Adipocyte (in vitro differentiated cells): ENCODE results near the gene OR7A17.

ENCODE experiments used
- DNase-seq: peaks from one replicate; pipeline ENCODE4 v3.0.0-alpha.2; 2015; ENCODE audit warnings: low read depth
- H3K27me3 ChIP-seq: replicated peaks from 2 replicates; pipeline ENCODE4 v1.7.0; 2013; ENCODE audit warnings: mild to moderate bottlenecking, low read length, moderate library complexity; ENCODE audit not compliant: control insufficient read depth, insufficient read depth
- H3K36me3 ChIP-seq: 2 replicates; pipeline ENCODE4 v1.7.0; 2013; ENCODE audit warnings: low read length, mild to moderate bottlenecking, moderate library complexity; ENCODE audit not compliant: control insufficient read depth, insufficient read depth, severe bottlenecking
- H3K4me1 ChIP-seq: 2 replicates; pipeline ENCODE4 v1.7.0; 2013; ENCODE audit warnings: mild to moderate bottlenecking, low read length, moderate library complexity; ENCODE audit not compliant: control insufficient read depth, insufficient read depth
- H3K4me3 ChIP-seq: 2 replicates; pipeline ENCODE4 v1.7.0; 2013; ENCODE audit warnings: mild to moderate bottlenecking, low read length, moderate library complexity
- H3K9ac ChIP-seq: 2 replicates; pipeline ENCODE4 v1.7.0; 2013; ENCODE audit warnings: mild to moderate bottlenecking, low read length, moderate library complexity
- H3K9me3 ChIP-seq: 2 replicates; pipeline ENCODE4 v1.7.0; 2013; ENCODE audit warnings: mild to moderate bottlenecking, low read length, moderate library complexity; ENCODE audit not compliant: control insufficient read depth

OR7A17 gene

DNA sequence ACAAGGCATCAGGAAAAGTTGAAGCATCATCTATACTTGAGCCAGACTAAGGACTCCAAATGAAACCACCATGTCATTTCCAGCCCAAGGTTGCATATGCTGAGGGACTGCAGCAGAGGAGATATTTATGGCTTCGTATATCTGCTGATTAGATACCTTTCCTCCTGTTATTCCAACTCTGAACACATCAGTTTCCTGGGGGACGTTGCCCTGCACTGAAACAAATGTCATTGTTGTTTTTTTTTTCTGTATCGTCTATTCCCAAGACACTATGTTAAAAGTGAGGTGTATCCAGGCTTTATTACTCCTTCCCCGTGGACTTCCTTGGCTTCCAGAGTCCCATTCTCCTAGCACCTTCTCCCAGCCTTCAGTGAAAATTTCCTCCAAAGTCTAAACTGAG lies at the start of gene OR7A17:
Gene OR7A17, minus strand, starts transcription at position 101 of the 400 bp plus-strand sequence. CDS start 4,777 bp downstream, outside the sequence.
- Histone ChIP-seq H3K4me3 (no peak within 1 kb of the TSS), H3K9ac (no peak within 1 kb of the TSS), H3K4me1 (peaks cover 4% of the 10 kb centered on the region), H3K36me3 (no peaks in the 10 kb centered on the region), H3K9me3 (no peaks in the 10 kb centered on the region), H3K27me3 (peaks cover 7% of the 10 kb centered on the region)
- no peak for DNase-seq

DNA sequence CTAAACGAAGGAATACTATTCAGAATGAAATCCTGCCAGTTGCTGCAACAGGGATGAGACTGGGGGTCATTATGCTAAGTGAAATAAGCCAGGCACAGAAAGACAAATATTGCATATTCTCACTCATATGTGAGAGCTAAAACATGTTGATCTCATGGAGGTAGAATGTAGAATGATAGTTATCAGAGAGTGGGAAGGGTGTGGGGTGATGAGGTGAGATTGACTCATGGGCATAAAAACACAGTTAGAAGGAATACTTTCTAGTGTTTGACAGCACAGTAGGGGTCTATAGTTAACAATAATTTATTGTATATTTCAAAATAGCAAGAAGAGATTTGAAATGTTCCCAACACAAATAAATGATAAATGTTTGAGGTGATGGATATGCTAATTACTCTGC lies 47.6 kb upstream of the OR7A17 start:
- H3K4me3 ChIP-seq: no peak overlapping the region
- no peaks in the 10 kb centered on the region for H3K27me3 ChIP-seq
- DNase-seq: no peak

GRCh38 chr19:14916848-14917247 lies 30.9 kb upstream of the OR7A17 start:
- Histone ChIP-seq H3K9ac (no peak overlapping the region), H3K4me3 (no peak overlapping the region), H3K27me3 (no peaks in the 10 kb centered on the region), H3K9me3 (peaks cover 9% of the 10 kb centered on the region), H3K4me1 (no peaks in the 10 kb centered on the region), H3K36me3 (no peaks in the 10 kb centered on the region)
- DNase-seq: no peak

More for the DNA sequence above, 47.6 kb upstream of the OR7A17 start:
- Histone ChIP-seq H3K36me3 (no peaks in the 10 kb centered on the region), H3K9ac (no peak overlapping the region), H3K4me1 (no peaks in the 10 kb centered on the region), H3K9me3 (peaks cover 7% of the 10 kb centered on the region)

GRCh38 chr19:14915116-14915515 lies 29.2 kb upstream of the OR7A17 start:
- H3K36me3 ChIP-seq: no peaks in the 10 kb centered on the region
- DNase-seq: no peak
- H3K4me1 ChIP-seq: no peaks in the 10 kb centered on the region
- peaks cover 9% of the 10 kb centered on the region for H3K9me3 ChIP-seq
- H3K9ac ChIP-seq: no peak overlapping the region
- H3K4me3 ChIP-seq: no peak overlapping the region
- H3K27me3 ChIP-seq: no peaks in the 10 kb centered on the region

DNA sequence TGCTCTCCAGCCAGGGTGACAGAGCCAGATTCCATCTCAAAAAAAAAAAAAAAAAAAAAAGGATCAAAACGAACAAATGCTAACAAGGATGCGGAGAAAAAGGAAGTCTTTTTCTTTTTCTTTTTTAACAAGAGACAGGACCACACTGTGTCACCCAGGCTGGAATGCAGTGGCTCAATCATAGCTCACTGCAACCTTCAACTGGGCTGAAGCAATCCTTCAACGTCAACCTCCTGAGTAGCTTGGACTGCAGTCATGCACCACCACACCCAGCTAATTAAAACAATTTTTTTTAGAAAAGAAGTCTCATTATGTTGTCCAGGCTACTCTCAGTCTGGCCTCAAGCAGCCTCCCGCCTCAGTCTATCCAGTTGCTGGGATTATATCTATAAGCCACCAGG lies 20.8 kb upstream of the OR7A17 start:
- no peaks in the 10 kb centered on the region for H3K27me3 ChIP-seq
- no peaks in the 10 kb centered on the region for H3K9me3 ChIP-seq
- no peaks in the 10 kb centered on the region for H3K36me3 ChIP-seq
- H3K4me3 ChIP-seq: no peak overlapping the region
- no peaks in the 10 kb centered on the region for H3K4me1 ChIP-seq
- DNase-seq: no peak
- H3K9ac ChIP-seq: no peak overlapping the region

DNA sequence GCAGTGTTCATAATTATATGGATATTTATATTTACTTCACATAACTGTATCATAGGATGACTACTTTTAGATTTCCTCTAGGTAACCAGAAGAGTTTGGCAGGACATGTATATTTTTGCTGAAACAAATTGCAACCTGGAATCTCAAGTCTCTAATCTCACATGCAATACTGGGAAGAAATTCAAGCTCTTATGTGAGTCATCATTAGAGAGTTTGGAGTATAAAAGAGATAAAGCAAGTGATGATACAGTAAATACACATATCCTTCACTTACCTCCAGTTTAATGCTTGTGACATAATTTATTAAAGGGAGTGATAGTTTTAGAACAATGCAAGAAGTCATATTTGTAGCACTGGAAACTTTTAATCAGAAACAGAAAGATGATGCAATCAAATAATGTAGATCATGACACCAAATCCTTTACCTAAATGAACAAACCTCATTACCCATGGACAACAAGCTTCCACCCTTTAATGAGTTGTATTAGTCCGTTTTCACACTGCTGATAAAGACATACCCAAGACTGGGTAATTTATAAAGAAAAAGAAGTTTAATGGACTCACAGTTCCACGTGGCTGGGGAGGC lies 15.8 kb upstream of the OR7A17 start:
- Histone ChIP-seq H3K9me3 (no peaks in the 10 kb centered on the region), H3K27me3 (peaks cover 6% of the 10 kb centered on the region), H3K4me1 (no peaks in the 10 kb centered on the region), H3K36me3 (no peaks in the 10 kb centered on the region), H3K9ac (no peak overlapping the region), H3K4me3 (no peak overlapping the region)
- DNase-seq: no peak

- H3K27me3 ChIP-seq: peaks cover 10% of the 10 kb centered on the region
- no peaks in the 10 kb centered on the region for H3K36me3 ChIP-seq
- H3K4me1 ChIP-seq: peaks cover 7% of the 10 kb centered on the region
- no peaks in the 10 kb centered on the region for H3K9me3 ChIP-seq
- DNase-seq: no peak
- H3K9ac ChIP-seq: no peak overlapping the region
- H3K4me3 ChIP-seq: no peak overlapping the region
Observed at GRCh38 chr19:14890643-14891379, 4.9 kb upstream of the OR7A17 start.

DNA sequence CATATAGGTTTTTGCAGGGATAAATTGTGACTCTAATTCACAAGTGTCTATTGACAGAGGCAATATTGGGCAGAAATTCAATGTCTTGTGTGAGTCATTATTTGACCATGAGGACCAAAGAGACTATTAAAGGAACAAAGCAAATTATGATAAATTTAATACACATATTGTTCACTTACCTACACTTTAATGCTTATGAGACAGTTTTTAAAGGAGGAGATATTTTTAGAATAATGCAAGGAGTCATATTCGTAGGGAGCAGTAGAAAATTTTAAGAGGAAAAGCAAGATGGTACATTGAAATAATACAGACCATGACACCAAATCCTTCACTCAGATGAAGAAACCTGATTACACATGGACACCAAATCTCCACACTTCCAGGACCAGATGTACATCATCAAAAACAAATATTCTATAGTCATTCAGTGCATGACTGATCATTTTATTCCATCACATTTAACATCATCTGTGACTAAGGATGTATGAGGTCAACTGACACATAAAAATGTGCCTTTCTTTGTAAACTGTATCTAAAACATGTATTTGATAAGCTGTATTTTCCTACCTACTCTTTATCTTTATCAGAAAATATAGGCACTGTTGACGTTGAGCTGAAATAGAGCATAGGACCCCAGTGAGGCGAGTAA lies 4.2 kb upstream of the OR7A17 start:
- Histone ChIP-seq H3K27me3 (peaks cover 7% of the 10 kb centered on the region), H3K9me3 (no peaks in the 10 kb centered on the region), H3K36me3 (no peaks in the 10 kb centered on the region), H3K4me3 (no peak overlapping the region), H3K4me1 (peaks cover 7% of the 10 kb centered on the region), H3K9ac (no peak overlapping the region)
- no peak for DNase-seq

- Histone ChIP-seq H3K27me3 (peaks cover 45% of the 10 kb centered on the region), H3K9ac (no peak overlapping the region), H3K4me1 (no peaks in the 10 kb centered on the region), H3K4me3 (no peak overlapping the region), H3K36me3 (no peaks in the 10 kb centered on the region), H3K9me3 (no peaks in the 10 kb centered on the region)
- peak; percentile 41 for DNase-seq
Observed at GRCh38 chr19:14871619-14872230, 14.2 kb downstream of the OR7A17 start.

- no peak overlapping the region for H3K4me3 ChIP-seq
Observed at GRCh38 chr19:14868497-14868896, 17.4 kb downstream of the OR7A17 start.

GRCh38 chr19:14848822-14849221 lies 37.1 kb downstream of the OR7A17 start, which contains the start of gene OR7A10:
Gene OR7A10, minus strand, starts transcription at chr19:14848922. Its CDS starts 7,045 bp downstream, at chr19:14841877.
- Histone ChIP-seq H3K4me1 (no peaks in the 10 kb centered on the region), H3K36me3 (no peaks in the 10 kb centered on the region), H3K4me3 (no peak within 1 kb of the TSS), H3K9ac (no peak within 1 kb of the TSS), H3K27me3 (peaks cover 8% of the 10 kb centered on the region), H3K9me3 (peaks cover 2% of the 10 kb centered on the region)
- no peak for DNase-seq

More at GRCh38 chr19:14868497-14868896, 17.4 kb downstream of the OR7A17 start:
- Histone ChIP-seq H3K4me1 (no peaks in the 10 kb centered on the region), H3K27me3 (peaks cover 39% of the 10 kb centered on the region), H3K9me3 (no peaks in the 10 kb centered on the region), H3K9ac (no peak overlapping the region), H3K36me3 (no peaks in the 10 kb centered on the region)
- DNase-seq: no peak
